HEK293 (cell line): Measurements from ENCODE around the gene SELENOF.

ENCODE experiments used
- CTCF ChIA-PET: fragments of 350-600 bp; formaldehyde crosslinking; extraction: SDS; loops from one replicate; lab custom pipeline; 2021; ENCODE audit warnings: antibody characterized with exemption; lab: Yijun Ruan, JAX
- POLR2A ChIA-PET: fragments of 300-600 bp; formaldehyde crosslinking; extraction: SDS; loops from one replicate; lab custom pipeline; 2020; ENCODE audit warnings: antibody characterized with exemption, inconsistent platforms; lab: Yijun Ruan, JAX
- H3K27ac ChIP-seq: fragments of 200-500 bp; sonication (Bioruptor generic); 2 replicates; pipeline ENCODE4 v1.5.1; 2014; ENCODE audit warnings: low read depth, low read length, control low read depth, inconsistent platforms; ENCODE audit errors: extremely low read depth
- H3K36me3 ChIP-seq, 2 experiments: fragments of 200-500 bp in 1 of 2; sonication (Bioruptor generic) in 1 of 2; 1 replicate in 1 of 2; 2 replicates in 1 of 2; pipeline ENCODE4 v1.5.1; 2014 to 2017; ENCODE audit warnings: inconsistent platforms in 2 of 2, low read length in 2 of 2; ENCODE audit not compliant: control insufficient read depth in 2 of 2, insufficient read depth in 1 of 2
- H3K4me1 ChIP-seq: fragments of 200-500 bp; sonication (Bioruptor generic); 2 replicates; pipeline ENCODE4 v1.5.1; 2014; ENCODE audit warnings: mild to moderate bottlenecking, low read length, inconsistent platforms; ENCODE audit not compliant: control insufficient read depth, insufficient read depth
- H3K4me3 ChIP-seq: 2 replicates; pipeline ENCODE4 v1.5.1; 2011; ENCODE audit warnings: low read depth, mild to moderate bottlenecking, control low read depth, low read length, moderate library complexity
- H3K9me3 ChIP-seq: fragments of 200-500 bp; sonication (Bioruptor generic); 2 replicates; pipeline ENCODE4 v1.5.1; 2014; ENCODE audit warnings: low read depth, low read length, inconsistent platforms; ENCODE audit not compliant: control insufficient read depth, insufficient read depth
- AEBP2 ChIP-seq: fragments of 450-650 bp; formaldehyde crosslinking; IDR thresholded peaks from 2 replicates; pipeline ENCODE4 v1.5.1; 2016; ENCODE audit warnings: missing biosample characterization, missing genetic modification characterization, borderline replicate concordance
- BCL11B ChIP-seq: fragments of 450-650 bp; formaldehyde crosslinking; IDR thresholded peaks from 2 replicates; pipeline ENCODE4 v1.5.1; 2016; ENCODE audit warnings: low read depth, missing biosample characterization, missing genetic modification characterization
- EGR2 ChIP-seq: fragments of 450-650 bp; formaldehyde crosslinking; IDR thresholded peaks from 2 replicates; pipeline ENCODE4 v1.5.1; 2016; ENCODE audit warnings: low read depth, missing biosample characterization, missing genetic modification characterization
- KLF7 ChIP-seq: fragments of 450-650 bp; formaldehyde crosslinking; IDR thresholded peaks from 2 replicates; pipeline ENCODE4 v1.5.1; 2016; ENCODE audit warnings: missing biosample characterization, missing genetic modification characterization, borderline replicate concordance
- PRDM10 ChIP-seq: fragments of 450-650 bp; formaldehyde crosslinking; IDR thresholded peaks from 2 replicates; pipeline ENCODE4 v1.5.1; 2016; ENCODE audit warnings: missing biosample characterization, missing genetic modification characterization
- REPIN1 ChIP-seq: fragments of 450-650 bp; formaldehyde crosslinking; IDR thresholded peaks from 2 replicates; pipeline ENCODE4 v1.5.1; 2017; ENCODE audit warnings: missing biosample characterization, missing genetic modification characterization, low read depth
- WT1 ChIP-seq: fragments of 450-650 bp; formaldehyde crosslinking; IDR thresholded peaks from 2 replicates; pipeline ENCODE4 v1.5.1; 2016; ENCODE audit warnings: missing biosample characterization, missing genetic modification characterization
- ZBTB1 ChIP-seq: fragments of 450-650 bp; formaldehyde crosslinking; IDR thresholded peaks from 2 replicates; pipeline ENCODE4 v1.5.1; 2016; ENCODE audit warnings: missing biosample characterization, missing genetic modification characterization
- ZBTB11 ChIP-seq: fragments of 450-650 bp; formaldehyde crosslinking; conservative IDR thresholded peaks from 2 replicates; pipeline ENCODE4 v1.5.1; 2016; ENCODE audit warnings: low read depth, missing biosample characterization, missing genetic modification characterization
- ZBTB26 ChIP-seq: fragments of 450-650 bp; formaldehyde crosslinking; optimal IDR thresholded peaks from 2 replicates; pipeline ENCODE3; 2016; ENCODE audit warnings: missing biosample characterization, mild to moderate bottlenecking, missing genetic modification characterization
- ZBTB6 ChIP-seq: fragments of 450-650 bp; formaldehyde crosslinking; IDR thresholded peaks from 2 replicates; pipeline ENCODE4 v1.5.1; 2017; ENCODE audit warnings: missing biosample characterization, missing genetic modification characterization
- ZBTB8A ChIP-seq: fragments of 450-650 bp; formaldehyde crosslinking; IDR thresholded peaks from 2 replicates; pipeline ENCODE4 v1.5.1; 2016; ENCODE audit warnings: missing biosample characterization, missing genetic modification characterization
- ZNF133 ChIP-seq: fragments of 450-650 bp; formaldehyde crosslinking; IDR thresholded peaks from 2 replicates; pipeline ENCODE4 v1.5.1; 2016; ENCODE audit warnings: missing biosample characterization, missing genetic modification characterization
- ZNF274 ChIP-seq, 2 experiments: fragments of 200-500 bp in 1 of 2; fragments of 450-650 bp in 1 of 2; sonication (Bioruptor generic) in 1 of 2; formaldehyde crosslinking in 1 of 2; IDR thresholded peaks; 2 replicates each; pipeline versions ENCODE4 v1.5.1 to v1.6.1; 2014 to 2016; ENCODE audit warnings: borderline replicate concordance in 1 of 2, inconsistent platforms in 1 of 2, low read length in 1 of 2, missing biosample characterization in 1 of 2, missing genetic modification characterization in 1 of 2
- ZNF302 ChIP-seq: fragments of 450-650 bp; formaldehyde crosslinking; IDR thresholded peaks from 2 replicates; pipeline ENCODE4 v1.5.1; 2016; ENCODE audit warnings: missing biosample characterization, missing genetic modification characterization, low read depth
- ZNF366 ChIP-seq: fragments of 450-650 bp; formaldehyde crosslinking; conservative IDR thresholded peaks from 2 replicates; pipeline ENCODE4 v1.5.1; 2016; ENCODE audit warnings: missing biosample characterization, missing genetic modification characterization
- ZNF514 ChIP-seq: fragments of 450-650 bp; formaldehyde crosslinking; IDR thresholded peaks from 2 replicates; pipeline ENCODE4 v1.5.1; 2016; ENCODE audit warnings: missing biosample characterization, missing genetic modification characterization
- ZNF530 ChIP-seq: fragments of 450-650 bp; formaldehyde crosslinking; IDR thresholded peaks from 2 replicates; pipeline ENCODE4 v1.5.1; 2016; ENCODE audit warnings: low read depth, missing biosample characterization, missing genetic modification characterization
- ZNF548 ChIP-seq: fragments of 450-650 bp; formaldehyde crosslinking; IDR thresholded peaks from 2 replicates; pipeline ENCODE4 v1.5.1; 2016; ENCODE audit warnings: missing biosample characterization, missing genetic modification characterization
- ZNF558 ChIP-seq: fragments of 450-650 bp; formaldehyde crosslinking; IDR thresholded peaks from 2 replicates; pipeline ENCODE4 v1.5.1; 2016; ENCODE audit warnings: missing biosample characterization, missing genetic modification characterization
- ZNF585B ChIP-seq: fragments of 450-650 bp; formaldehyde crosslinking; IDR thresholded peaks from 2 replicates; pipeline ENCODE4 v1.5.1; 2016; ENCODE audit warnings: missing biosample characterization, missing genetic modification characterization
- ZNF610 ChIP-seq: fragments of 450-650 bp; formaldehyde crosslinking; IDR thresholded peaks from 2 replicates; pipeline ENCODE4 v1.5.1; 2016; ENCODE audit warnings: missing biosample characterization, missing genetic modification characterization, borderline replicate concordance
- ZNF76 ChIP-seq: fragments of 450-650 bp; formaldehyde crosslinking; IDR thresholded peaks from 2 replicates; pipeline ENCODE4; 2016; ENCODE audit warnings: low read depth, missing biosample characterization, missing genetic modification characterization, borderline replicate concordance
- ZNF785 ChIP-seq: fragments of 450-650 bp; formaldehyde crosslinking; IDR thresholded peaks from 2 replicates; pipeline ENCODE4 v1.5.1; 2016; ENCODE audit warnings: missing biosample characterization, missing genetic modification characterization
- ZSCAN16 ChIP-seq: fragments of 450-650 bp; formaldehyde crosslinking; IDR thresholded peaks from 2 replicates; pipeline ENCODE4 v1.5.1; 2016; ENCODE audit warnings: missing biosample characterization, missing genetic modification characterization
- ZXDB ChIP-seq: fragments of 450-650 bp; formaldehyde crosslinking; IDR thresholded peaks from 2 replicates; pipeline ENCODE4 v1.5.1; 2016; ENCODE audit warnings: missing biosample characterization, missing genetic modification characterization

Gene SELENOF

GRCh38 chr1:86914998-86915736 lies 1.2 kb upstream of the SELENOF start:
- Histone ChIP-seq H3K4me1 (no peaks in the 10 kb centered on the region), H3K27ac (peak overlapping the region; percentile 76), H3K4me3 (peak overlapping the region; percentile 94), H3K36me3 (peaks cover 0 to 10% of the 10 kb centered on the region in 2 experiments; a peak in 1 of 3 replicates), H3K9me3 (no peaks in the 10 kb centered on the region)
- ChIA-PET POLR2A (interaction anchor here (0.7 to 2.7 kb wide), 7 partner anchors 19 to 211 kb away, joined by 3 to 12 read pairs (median 4); partner anchors contain the start of gene SH3GLB1), CTCF (interaction anchor here (0.6 to 1.6 kb wide), 6 partner anchors 19 to 166 kb away, joined by 3 to 12 read pairs (median 5); no protein-coding TSS in a partner anchor)
- TF ChIP-seq ZBTB6: no peak
- no peak for TF ChIP-seq ZNF548 (tag by site-specific recombination)
- no peak for TF ChIP-seq ZNF302 (tag by site-specific recombination)
- TF ChIP-seq BCL11B: no peak
- no peak for TF ChIP-seq ZNF274 (IDR thresholded peaks at IDR 0.05; ENCODE audit: low read length)
- TF ChIP-seq ZNF274 (tag by site-specific recombination; IDR thresholded peaks at IDR 0.05; ENCODE audit: borderline replicate concordance): no peak
- TF ChIP-seq ZNF530 (tag by site-specific recombination): no peak
- no peak for TF ChIP-seq ZBTB1 (tag by site-specific recombination)
- 0 out of 2 replicates have a peak, but pooled peaks have one; percentile 26 for TF ChIP-seq ZNF610 (tag by site-specific recombination)
- no peak for TF ChIP-seq ZNF133 (tag by site-specific recombination)
- TF ChIP-seq ZBTB11 (tag by site-specific recombination): peak; percentile 86
- TF ChIP-seq ZNF76: no peak
- TF ChIP-seq WT1 (tag by site-specific recombination): no peak
- no peak for TF ChIP-seq AEBP2 (tag by site-specific recombination)
- no peak for TF ChIP-seq ZNF514 (tag by site-specific recombination)
- TF ChIP-seq REPIN1 (tag by site-specific recombination): no peak
- TF ChIP-seq ZSCAN16 (tag by site-specific recombination): peak; percentile 40; the same call in 1 of the 2 replicates
- no peak for TF ChIP-seq ZNF585B (tag by site-specific recombination)
- TF ChIP-seq EGR2 (tag by site-specific recombination): no peak
- no peak for TF ChIP-seq KLF7 (tag by site-specific recombination)
- TF ChIP-seq ZNF558 (tag by site-specific recombination): no peak
- TF ChIP-seq ZXDB (tag by site-specific recombination): peak; percentile 14; the same call in 1 of the 2 replicates
- TF ChIP-seq PRDM10 (tag by site-specific recombination): no peak
- peak; percentile 52 for TF ChIP-seq ZBTB26 (tag by site-specific recombination)
- TF ChIP-seq ZBTB8A (tag by site-specific recombination): peak; percentile 78
- no peak for TF ChIP-seq ZNF785
- no peak; the same call in 1 of the 2 replicates for TF ChIP-seq ZNF366
